Stromal cell of bone marrow (primary cell): ENCODE results near the gene PCDHB9.
A peak's percentile ranks its signal among the peaks of the same experiment; 100 is the strongest.
"Not testable (repeated sequence)": the region's sequence is repeated elsewhere in the genome, so short reads cannot be mapped to it uniquely, and the experiment has no call there.

Experiments used
- DNase-seq: peaks from one replicate; pipeline ENCODE4 v3.0.0-alpha.2; 2012; ENCODE audit warnings: low read depth

The PCDHB9 gene

DNA sequence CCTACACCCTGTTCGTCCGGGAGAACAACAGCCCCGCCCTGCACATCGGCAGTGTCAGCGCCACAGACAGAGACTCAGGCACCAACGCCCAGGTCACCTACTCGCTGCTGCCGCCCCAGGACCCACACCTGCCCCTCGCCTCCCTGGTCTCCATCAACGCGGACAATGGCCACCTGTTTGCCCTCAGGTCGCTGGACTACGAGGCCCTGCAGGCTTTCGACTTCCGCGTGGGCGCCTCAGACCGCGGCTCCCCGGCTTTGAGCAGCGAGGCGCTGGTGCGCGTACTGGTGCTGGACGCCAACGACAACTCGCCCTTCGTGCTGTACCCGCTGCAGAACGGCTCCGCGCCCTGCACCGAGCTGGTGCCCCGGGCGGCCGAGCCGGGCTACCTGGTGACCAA is 1.7 kb downstream of the PCDHB9 start:
- not testable (repeated sequence) for DNase-seq

DNA sequence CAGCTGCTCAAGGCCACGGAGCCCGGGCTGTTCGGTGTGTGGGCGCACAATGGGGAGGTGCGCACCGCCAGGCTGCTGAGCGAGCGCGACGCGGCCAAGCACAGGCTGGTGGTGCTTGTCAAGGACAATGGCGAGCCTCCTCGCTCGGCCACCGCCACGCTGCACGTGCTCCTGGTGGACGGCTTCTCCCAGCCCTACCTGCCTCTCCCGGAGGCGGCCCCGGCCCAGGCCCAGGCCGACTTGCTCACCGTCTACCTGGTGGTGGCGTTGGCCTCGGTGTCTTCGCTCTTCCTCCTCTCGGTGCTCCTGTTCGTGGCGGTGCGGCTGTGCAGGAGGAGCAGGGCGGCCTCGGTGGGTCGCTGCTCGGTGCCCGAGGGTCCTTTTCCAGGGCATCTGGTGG is 2.2 kb downstream of the PCDHB9 start:
- DNase-seq = not testable (repeated sequence)

DNA sequence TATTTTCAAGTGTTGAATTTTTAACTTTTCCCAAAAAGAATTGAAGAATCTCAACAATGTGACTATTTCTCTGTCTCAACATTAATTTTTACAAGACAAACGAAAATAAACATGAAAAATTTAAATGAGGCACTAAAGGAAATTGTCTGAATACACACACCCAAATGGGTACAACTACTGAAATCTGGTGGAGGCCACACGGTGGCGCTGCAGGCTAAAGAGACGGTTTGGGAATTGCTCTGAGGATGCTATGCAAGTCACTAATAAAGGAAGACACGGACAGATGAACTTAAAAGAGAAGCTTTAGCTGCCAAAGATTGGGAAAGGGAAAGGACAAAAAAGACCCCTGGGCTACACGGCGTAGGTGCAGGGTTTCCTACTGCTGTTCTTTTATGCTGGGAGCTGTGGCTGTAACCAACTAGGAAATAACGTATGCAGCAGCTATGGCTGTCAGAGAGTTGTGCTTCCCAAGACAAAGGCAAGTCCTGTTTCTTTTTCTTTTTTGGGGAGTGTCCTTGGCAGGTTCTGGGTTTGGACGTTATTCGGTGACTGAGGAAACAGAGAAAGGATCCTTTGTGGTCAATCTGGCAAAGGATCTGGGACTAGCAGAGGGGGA is 5.3 kb downstream of the PCDHB9 start, which contains the start of gene PCDHB10:
Gene PCDHB10, plus strand, starts transcription at position 244 of the 616 bp plus-strand sequence. Its CDS starts 200 bp downstream, at position 444.
- no peak for DNase-seq

DNA sequence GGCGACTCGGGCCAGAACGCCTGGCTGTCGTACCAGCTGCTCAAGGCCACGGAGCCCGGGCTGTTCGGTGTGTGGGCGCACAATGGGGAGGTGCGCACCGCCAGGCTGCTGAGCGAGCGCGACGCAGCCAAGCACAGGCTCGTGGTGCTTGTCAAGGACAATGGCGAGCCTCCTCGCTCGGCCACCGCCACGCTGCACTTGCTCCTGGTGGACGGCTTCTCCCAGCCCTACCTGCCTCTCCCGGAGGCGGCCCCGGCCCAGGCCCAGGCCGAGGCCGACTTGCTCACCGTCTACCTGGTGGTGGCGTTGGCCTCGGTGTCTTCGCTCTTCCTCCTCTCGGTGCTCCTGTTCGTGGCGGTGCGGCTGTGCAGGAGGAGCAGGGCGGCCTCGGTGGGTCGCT is 7.4 kb downstream of the PCDHB9 start:
- not testable (repeated sequence) for DNase-seq

DNA sequence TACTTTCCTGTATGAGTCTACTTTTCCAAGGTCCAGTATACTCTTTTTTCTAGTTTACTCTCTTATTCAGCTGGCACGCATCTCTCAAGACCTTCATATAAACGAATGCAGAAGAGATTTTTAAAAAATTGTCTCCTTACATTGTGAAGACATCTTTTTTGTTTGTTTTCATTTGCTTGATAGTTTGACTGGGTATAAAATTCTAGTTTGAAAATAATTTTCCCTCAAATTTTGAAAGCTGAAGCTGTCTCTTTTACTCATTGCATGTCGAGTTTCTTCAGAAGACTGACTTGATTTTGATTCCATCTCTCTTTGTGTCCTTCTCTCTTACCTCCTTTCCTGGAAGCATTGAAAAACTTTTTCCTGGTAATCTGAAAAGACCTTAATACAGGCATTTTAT is 9.4 kb downstream of the PCDHB9 start:
- no peak for DNase-seq

DNA sequence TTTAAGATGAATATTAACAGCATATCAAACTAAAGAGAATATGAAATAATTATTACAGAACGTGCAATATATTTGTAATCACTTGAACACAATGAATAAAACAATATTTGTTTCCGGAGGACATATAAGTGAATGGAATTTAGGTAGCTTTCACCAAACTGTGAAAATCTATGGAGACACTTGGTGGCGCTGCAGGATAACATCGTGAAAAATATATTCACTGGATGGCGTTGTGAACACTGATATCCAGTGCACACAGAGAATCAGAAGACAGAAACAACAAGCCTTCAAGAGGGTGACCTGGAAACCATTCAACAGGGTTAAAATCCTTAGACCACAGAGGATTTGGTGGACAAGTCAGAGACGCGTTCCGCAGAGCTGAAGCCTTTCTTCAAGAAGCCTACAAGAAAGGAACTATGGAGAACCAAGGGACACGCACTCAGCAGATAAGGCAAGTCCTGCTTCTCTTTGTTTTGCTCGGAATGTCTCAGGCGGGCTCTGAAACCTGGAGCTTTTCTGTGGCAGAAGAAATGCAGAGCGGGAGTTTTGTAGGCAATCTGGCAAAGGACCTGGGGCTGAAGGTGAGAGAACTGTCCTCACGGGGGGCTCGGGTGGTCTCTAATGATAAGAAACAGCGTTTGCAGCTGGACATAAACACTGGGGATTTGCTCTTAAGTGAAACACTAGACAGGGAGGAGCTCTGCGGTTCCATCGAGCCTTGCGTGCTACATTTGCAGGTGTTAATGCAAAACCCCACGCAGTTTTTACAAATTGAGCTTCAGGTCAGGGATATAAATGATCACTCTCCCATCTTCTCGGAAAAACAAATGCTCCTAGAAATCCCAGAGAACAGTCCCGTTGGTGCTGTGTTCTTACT is 12.6 kb downstream of the PCDHB9 start, which contains the start of gene PCDHB11:
Gene PCDHB11, plus strand, starts transcription at position 269 of the 877 bp plus-strand sequence. Its CDS starts 148 bp downstream, at position 417.
- no peak for DNase-seq

DNA sequence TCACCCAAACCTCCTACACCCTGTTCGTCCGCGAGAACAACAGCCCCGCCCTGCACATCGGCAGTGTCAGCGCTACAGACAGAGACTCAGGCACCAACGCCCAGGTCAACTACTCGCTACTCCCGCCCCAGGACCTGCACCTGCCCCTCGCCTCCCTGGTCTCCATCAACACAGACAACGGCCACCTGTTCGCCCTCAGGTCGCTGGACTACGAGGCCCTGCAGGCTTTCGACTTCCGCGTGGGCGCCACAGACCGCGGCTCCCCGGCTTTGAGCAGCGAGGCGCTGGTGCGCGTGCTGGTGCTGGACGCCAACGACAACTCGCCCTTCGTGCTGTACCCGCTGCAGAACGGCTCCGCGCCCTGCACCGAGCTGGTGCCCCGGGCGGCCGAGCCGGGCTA is 14.2 kb downstream of the PCDHB9 start:
- DNase-seq = not testable (repeated sequence)

DNA sequence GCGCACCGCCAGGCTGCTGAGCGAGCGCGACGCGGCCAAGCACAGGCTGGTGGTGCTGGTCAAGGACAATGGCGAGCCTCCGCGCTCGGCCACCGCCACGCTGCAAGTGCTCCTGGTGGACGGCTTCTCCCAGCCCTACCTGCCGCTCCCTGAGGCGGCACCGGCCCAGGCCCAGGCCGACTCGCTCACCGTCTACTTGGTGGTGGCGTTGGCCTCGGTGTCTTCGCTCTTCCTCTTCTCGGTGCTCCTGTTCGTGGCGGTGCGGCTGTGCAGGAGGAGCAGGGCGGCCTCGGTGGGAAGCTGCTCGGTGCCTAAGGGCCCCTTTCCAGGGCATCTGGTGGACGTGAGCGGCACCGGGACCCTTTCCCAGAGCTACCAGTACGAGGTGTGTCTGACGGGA is 14.7 kb downstream of the PCDHB9 start:
- DNase-seq = not testable (repeated sequence)

DNA sequence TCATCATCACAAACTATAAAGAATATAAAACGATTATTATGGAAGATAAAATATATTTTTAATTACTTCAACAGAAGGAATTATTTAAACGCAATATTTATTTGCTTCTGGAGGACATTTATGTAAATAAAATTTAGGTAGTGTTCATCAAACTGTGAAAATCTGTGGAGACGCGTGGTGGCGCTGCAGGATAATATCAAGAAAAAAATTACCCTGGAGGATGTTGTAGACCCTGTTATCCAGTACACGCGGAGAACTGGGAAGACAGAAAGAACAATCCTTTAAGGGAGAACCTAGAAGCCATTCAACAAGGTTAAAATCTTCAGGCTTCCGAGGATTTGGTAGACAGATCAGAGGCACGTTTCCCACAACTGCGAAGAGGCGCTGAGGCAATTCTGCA is 21.5 kb downstream of the PCDHB9 start, which contains the start of gene PCDHB12:
Gene PCDHB12, plus strand, starts transcription at position 242 of the 400 bp plus-strand sequence. CDS start 189 bp downstream, outside the sequence.
- no peak for DNase-seq

DNA sequence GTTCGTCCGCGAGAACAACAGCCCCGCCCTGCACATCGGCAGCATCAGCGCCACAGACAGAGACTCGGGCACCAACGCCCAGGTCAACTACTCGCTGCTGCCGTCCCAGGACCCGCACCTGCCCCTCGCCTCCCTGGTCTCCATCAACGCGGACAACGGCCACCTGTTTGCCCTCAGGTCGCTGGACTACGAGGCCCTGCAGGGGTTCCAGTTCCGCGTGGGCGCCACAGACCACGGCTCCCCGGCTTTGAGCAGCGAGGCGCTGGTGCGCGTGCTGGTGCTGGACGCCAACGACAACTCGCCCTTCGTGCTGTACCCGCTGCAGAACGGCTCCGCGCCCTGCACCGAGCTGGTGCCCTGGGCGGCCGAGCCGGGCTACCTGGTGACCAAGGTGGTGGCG is 23.3 kb downstream of the PCDHB9 start:
- not testable (repeated sequence) for DNase-seq

DNA sequence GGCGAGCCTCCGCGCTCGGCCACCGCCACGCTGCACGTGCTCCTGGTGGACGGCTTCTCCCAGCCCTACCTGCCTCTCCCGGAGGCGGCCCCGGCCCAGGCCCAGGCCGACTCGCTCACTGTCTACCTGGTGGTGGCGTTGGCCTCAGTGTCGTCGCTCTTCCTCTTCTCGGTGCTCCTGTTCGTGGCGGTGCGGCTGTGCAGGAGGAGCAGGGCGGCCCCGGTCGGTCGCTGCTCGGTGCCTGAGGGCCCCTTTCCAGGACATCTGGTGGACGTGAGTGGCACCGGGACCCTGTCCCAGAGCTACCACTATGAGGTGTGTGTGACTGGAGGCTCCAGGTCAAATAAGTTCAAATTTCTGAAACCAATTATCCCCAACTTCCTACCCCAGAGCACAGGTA is 23.9 kb downstream of the PCDHB9 start:
- not testable (repeated sequence) for DNase-seq

DNA sequence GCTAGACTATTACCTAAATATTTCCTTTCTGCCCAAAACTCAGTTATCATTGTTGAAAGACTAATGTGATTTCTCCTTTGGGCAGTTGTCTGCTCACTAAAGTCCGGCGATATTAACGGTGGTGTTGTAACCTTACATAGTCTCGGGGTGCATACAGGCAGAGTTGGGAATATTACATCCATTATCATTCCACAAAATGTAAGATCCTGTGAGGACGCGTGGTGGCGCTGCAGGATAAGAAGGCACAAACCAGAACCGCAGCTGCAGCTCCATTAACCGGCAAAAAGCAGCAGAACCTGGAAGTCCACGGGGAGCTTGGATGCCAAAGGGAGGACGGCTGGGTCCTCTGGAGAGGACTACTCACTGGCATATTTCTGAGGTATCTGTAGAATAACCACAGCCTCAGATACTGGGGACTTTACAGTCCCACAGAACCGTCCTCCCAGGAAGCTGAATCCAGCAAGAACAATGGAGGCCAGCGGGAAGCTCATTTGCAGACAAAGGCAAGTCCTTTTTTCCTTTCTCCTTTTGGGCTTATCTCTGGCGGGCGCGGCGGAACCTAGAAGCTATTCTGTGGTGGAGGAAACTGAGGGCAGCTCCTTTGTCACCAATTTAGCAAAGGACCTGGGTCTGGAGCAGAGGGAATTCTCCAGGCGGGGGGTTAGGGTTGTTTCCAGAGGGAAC is 26.8 kb downstream of the PCDHB9 start, which contains the start of gene PCDHB13:
Gene PCDHB13, plus strand, starts transcription at position 264 of the 684 bp plus-strand sequence. Its CDS starts 205 bp downstream, at position 469.
- not testable (repeated sequence) for DNase-seq

DNA sequence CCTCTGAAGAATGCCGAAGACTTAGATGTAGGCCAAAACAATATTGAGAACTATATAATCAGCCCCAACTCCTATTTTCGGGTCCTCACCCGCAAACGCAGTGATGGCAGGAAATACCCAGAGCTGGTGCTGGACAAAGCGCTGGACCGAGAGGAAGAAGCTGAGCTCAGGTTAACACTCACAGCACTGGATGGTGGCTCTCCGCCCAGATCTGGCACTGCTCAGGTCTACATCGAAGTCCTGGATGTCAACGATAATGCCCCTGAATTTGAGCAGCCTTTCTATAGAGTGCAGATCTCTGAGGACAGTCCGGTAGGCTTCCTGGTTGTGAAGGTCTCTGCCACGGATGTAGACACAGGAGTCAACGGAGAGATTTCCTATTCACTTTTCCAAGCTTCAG is 27.6 kb downstream of the PCDHB9 start:
- not testable (repeated sequence) for DNase-seq

DNA sequence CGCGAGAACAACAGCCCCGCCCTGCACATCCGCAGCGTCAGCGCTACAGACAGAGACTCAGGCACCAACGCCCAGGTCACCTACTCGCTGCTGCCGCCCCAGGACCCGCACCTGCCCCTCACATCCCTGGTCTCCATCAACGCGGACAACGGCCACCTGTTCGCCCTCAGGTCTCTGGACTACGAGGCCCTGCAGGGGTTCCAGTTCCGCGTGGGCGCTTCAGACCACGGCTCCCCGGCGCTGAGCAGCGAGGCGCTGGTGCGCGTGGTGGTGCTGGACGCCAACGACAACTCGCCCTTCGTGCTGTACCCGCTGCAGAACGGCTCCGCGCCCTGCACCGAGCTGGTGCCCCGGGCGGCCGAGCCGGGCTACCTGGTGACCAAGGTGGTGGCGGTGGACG is 28.5 kb downstream of the PCDHB9 start:
- not testable (repeated sequence) for DNase-seq

DNA sequence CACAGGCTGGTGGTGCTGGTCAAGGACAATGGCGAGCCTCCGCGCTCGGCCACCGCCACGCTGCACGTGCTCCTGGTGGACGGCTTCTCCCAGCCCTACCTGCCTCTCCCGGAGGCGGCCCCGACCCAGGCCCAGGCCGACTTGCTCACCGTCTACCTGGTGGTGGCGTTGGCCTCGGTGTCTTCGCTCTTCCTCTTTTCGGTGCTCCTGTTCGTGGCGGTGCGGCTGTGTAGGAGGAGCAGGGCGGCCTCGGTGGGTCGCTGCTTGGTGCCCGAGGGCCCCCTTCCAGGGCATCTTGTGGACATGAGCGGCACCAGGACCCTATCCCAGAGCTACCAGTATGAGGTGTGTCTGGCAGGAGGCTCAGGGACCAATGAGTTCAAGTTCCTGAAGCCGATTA is 29.1 kb downstream of the PCDHB9 start:
- not testable (repeated sequence) for DNase-seq

DNA sequence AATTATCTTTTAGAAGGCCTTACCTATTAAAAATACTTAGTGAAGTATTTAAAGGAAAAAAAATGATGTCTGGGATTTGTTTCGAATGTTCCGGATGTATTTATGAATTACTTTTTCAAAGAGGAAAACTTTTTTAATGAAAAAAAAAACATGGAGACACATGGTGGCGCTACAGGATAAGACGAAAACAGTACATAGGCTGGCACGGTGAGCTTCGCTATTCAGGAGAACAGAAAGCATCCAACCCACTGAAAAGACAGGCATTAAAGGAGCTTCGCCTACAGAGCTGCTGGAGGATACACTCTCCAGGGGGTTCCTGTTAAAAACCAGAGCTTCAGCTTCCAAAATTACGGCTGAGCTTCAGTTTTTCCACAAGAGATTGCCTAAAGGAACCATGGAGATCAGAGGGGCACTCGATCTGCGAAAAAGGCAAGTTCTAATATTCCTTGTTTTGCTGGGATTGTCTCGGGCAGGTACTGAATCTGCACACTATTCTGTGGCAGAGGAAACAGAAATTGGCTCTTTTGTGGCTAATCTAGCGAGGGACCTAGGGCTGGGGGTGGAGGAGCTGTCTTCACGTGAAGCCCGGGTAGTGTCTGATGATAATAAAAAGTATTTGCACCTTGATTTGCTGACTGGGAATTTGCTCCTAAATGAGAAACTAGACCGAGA is 36.3 kb downstream of the PCDHB9 start, which contains the start of gene PCDHB14:
Gene PCDHB14, plus strand, starts transcription at position 232 of the 672 bp plus-strand sequence. Its CDS starts 163 bp downstream, at position 395.
- peak; percentile 17 for DNase-seq

DNA sequence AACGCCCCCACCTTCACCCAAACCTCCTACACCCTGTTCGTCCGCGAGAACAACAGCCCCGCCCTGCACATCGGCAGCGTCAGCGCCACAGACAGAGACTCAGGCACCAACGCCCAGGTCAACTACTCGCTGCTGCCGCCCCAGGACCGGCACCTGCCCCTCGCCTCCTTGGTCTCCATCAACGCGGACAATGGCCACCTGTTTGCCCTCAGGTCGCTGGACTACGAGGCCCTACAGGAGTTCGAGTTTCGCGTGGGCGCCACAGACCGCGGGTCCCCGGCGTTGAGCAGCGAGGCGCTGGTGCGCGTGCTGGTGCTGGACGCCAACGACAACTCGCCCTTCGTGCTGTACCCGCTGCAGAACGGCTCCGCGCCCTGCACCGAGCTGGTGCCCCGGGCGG is 37.9 kb downstream of the PCDHB9 start:
- not testable (repeated sequence) for DNase-seq

DNA sequence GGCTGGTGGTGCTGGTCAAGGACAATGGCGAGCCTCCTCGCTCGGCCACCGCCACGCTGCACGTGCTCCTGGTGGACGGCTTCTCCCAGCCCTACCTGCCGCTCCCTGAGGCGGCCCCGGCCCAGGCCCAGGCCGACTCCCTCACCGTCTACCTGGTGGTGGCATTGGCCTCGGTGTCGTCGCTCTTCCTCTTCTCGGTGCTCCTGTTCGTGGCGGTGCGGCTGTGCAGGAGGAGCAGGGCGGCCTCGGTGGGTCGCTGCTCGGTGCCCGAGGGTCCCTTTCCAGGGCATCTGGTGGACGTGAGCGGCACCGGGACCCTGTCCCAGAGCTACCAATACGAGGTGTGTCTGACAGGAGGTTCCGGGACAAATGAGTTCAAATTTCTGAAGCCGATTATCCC is 38.5 kb downstream of the PCDHB9 start:
- DNase-seq = not testable (repeated sequence)

DNA sequence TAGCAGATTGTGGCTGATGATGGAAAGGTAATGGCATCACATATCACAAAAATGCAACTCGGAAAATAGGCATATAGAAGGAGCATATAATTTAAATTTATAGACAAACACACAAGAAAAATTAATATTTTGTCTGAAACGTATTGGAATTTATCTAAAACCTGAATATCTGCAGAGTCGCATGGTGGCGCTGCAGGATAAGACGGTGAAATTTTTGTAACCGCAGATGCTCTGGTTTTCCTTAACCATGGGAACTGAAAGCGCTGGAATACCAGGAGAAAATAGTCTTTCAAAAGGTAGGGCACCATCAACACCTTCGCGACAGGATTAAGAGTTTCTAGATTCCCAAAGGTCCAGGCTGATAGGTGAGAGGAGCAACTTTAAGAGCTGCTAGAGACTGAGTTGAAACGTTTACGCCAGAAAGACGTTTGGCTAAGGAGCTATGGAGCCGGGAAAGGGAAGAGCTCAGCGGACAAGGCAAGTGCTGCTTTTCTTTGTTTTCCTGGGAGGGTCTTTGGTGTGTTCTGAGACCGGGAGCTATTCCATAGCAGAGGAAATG is 47.2 kb downstream of the PCDHB9 start:
- no peak for DNase-seq

DNA sequence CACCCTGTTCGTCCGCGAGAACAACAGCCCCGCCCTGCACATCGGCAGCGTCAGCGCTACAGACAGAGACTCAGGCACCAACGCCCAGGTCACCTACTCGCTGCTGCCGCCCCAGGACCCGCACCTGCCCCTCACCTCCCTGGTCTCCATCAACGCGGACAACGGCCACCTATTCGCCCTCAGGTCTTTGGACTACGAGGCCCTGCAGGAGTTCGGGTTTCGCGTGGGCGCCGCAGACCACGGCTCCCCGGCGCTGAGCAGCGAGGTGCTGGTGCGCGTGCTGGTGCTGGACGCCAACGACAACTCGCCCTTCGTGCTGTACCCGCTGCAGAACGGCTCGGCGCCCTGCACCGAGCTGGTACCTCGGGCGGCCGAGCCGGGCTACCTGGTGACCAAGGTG is 49.0 kb downstream of the PCDHB9 start:
- not testable (repeated sequence) for DNase-seq
